HL-60/S4 treated with phorbol 12-myristate 13-acetate at 8.2 ng/mL for 4 days and 3 days (cell line): Measurements from ENCODE around the gene ZNF248.

ENCODE experiments used
- in situ Hi-C: fragments of 300-500 bp; cut with MboI; formaldehyde crosslinking; loops from 2 replicates; pipeline ENCODE4 v1.15.0; 2022; ENCODE audit warnings: low sequenced_read_pairs

ZNF248 gene

DNA sequence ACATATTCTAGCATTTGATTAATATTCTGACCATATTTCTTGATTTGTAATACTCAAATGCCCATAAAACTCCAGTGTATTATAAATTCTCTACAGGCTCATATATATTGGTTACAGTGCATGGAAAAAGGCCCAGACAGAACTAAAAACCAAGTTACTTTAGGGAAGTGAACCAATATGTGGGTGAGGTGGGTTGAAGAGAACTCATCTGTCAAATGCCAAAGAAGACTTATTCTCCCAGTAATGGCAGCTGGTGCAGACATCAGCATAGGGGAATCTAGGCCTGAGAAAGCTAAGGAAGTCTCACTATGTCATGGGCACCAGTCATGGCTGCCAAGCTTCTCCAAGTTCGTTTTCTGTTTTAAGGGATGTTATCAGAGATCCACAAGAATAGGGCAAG lies 30.6 kb downstream of the ZNF248 start:
- in situ Hi-C loops: no loop called here

GRCh38 chr10:37821237-37821636 lies 36.2 kb downstream of the ZNF248 start:
- in situ Hi-C loops: no loop called here

DNA sequence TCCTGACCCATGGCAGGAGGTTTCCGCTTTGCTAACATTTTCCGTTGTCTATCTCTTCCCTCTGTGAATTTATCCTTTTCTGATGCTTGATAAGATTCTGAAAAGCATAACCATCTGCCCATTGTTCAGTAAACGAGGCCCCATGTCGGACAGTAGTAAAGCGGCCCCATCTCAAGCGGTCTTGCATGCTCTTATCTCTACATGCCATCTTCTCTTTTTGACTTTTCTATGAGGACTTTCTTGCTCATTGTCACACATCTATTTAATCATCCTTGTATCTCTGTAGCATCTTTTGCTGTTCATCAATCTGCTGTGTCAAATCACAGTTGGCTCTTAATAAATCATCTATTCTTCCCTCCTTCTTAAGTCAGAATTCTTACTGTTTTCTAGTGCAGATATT lies 37.6 kb downstream of the ZNF248 start:
- in situ Hi-C loops: no loop called here

DNA sequence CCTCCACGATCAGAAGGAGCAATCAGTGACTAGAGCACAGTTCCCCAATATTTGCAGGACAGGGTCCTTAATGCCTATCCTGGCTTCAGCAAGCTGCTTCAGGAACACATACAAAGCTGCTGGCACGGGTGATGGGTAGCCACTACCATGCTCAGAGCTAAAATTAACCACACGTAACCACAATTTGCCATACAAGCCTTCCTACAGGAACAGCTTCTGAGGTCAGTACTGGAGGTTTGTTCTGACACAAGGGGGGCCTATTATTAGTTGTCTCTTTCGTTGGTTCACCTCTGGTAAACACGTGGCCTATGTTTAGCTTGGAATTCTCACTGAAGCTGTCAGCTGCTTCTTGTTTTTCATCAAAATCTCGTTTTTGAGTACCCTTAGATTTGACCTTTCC lies 41.1 kb downstream of the ZNF248 start:
- in situ Hi-C loops: no loop called here

DNA sequence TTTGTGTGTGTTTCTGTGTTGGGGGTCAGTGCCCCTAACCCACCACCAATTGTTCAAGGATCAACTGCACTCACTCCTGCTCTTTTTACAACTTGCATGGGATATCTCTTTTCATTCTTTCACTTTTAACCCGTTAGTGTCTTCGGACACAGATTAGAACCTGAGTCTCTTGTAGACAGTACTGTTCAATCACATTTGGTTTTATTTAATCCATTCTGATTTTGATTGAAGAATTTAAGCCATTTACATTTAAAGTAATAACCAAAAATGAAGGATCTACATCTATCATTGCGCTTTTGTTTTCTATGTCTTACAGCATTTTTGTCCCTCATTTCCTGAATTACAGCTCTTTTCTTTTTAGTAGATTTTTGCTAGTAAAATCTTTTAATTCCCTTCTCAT lies 43.6 kb downstream of the ZNF248 start:
- in situ Hi-C loops: no loop called here

DNA sequence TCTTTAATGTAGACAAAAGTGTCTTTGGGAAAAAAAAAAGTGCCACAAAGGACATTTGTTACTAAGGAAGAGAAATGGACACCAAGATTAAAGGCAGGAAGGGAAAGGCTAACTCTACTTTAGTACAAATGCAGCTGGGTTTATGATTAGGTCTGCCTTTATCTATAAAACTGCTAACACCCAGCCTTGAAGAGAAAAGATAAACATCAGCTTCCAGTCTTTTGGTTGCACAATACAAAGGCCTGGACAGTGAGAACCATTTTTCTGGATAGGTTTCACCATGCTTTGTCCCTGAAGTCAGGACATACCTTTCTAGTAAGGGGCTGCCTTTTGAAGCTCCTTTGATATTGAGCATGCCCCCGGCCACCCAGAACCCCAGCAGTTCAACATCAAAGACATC lies 45.1 kb downstream of the ZNF248 start:
- in situ Hi-C loops: no loop called here

- in situ Hi-C loops: no loop called here
Observed at GRCh38 chr10:37803269-37803668, 54.1 kb downstream of the ZNF248 start.

- in situ Hi-C loops: no loop called here
Observed at GRCh38 chr10:37801557-37801956, 55.9 kb downstream of the ZNF248 start.

DNA sequence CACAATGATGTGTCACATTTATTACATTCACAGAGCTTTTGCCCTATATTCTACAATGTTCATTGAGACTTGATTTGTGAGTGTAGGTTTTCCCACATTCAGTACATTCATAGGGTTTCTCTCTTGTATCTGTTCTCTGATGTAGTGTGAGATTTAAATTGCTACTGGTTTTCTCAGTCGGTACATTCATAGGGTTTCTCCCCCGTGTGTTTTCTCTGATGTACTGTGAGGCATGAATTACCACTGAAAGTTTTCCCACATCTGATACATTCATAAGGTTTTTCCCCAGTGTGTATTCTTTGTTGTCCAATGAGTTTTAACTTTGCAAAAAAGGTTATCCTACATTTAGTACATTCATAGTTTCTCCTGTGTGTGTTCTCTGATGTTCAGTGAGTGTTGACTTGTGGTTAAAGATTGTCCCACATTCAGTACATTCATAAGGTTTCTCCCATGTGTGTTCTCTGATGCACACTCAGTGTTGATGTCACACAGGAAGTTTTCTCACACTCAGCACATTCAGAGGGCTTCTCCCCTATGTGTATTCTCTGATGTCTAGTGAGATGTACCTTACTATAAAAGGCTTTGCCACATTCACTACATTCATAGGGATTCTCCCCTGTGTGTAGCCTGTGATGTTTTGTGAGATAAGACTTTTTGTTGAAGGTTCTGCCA lies 63.0 kb downstream of the ZNF248 start:
- in situ Hi-C loops: no loop called here

- in situ Hi-C loops: no loop called here
Observed at GRCh38 chr10:37789590-37789989, 67.8 kb downstream of the ZNF248 start.

- in situ Hi-C loops: no loop called here
Observed at GRCh38 chr10:37784678-37785077, 72.7 kb downstream of the ZNF248 start.

DNA sequence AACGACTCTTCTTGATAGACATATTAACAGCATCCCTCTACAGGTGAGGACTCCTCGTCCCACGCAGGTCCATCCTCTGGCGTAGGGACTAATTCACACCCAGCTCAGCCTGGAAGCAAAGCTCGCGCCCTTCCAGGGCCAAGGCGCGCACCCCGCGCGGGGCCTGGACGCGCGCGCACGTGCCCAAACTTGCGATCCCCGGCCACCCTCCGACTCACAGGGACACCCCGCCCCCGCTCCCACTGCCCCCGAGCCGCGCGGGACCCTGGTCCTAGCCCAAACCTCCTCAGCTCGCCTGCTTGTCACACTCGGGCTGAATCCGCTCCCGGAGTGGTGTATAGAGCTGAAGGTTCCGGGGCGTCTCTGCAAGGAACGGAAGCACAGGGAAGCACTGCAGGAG lies 76.9 kb downstream of the ZNF248 start:
- in situ Hi-C loops: no loop called here

DNA sequence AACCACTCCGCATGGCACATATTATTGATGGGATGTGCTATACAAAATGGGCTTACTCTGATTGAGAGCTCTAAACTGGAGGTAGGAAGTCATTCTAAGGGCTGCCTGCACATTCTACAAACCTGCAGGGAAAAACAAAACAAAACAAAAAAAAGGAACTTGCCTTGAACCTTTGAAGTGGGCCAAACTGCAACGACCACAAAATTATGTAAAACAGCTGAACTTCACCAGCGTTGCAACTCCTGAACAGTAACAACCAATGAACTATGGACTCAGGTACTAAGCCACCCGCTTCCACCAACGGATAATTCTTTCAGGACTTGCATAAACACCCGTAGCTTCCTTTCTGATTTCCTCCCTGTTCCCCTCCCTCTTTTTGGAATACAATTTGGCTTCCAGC lies 80.4 kb downstream of the ZNF248 start:
- in situ Hi-C loops: no loop called here

DNA sequence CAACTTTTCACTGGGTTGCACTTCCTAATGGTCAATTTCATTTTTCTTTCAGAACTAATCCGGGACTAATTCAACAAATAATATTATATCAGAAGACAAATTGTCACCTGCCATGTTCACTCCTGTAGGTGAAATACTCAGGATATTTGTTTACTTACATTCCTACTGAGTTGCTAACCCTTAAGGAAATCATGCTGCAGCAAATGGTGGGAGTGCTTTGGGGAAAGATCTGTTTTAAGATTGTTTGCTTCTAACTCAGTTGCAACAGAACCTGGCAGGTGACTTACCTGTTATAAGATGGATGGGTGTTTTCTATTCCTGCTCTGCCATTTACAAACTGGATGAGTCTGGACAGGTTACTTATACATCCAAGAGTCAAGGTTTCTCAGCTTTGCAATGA lies 81.8 kb downstream of the ZNF248 start:
- in situ Hi-C loops: no loop called here

DNA sequence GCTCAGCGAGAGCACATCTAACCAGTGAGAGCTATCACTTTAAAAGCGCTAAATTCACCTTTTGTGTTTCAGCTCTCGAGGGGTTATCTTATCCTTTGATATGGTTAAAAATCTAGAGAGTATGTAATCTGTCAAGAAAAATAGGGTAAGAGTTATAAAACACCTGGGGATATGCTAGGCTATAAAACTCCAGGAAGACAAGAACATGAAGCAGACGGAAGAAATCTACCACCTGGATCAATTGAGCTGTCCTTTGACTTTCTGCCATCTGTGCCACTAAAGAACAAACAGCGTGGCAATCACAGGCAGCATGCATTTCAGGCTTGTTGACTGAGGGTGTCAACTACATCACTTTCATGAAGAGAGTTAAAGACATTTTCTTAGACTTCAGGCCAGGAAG lies 83.1 kb downstream of the ZNF248 start:
- in situ Hi-C loops: no loop called here

- in situ Hi-C loops: no loop called here
Observed at GRCh38 chr10:37765216-37765615, 92.2 kb downstream of the ZNF248 start.

GRCh38 chr10:37763132-37763531 lies 94.3 kb downstream of the ZNF248 start:
- in situ Hi-C loops: no loop called here

- in situ Hi-C loops: no loop called here
Observed at GRCh38 chr10:37762287-37762686, 95.1 kb downstream of the ZNF248 start.

- in situ Hi-C loops: no loop called here
Observed at GRCh38 chr10:37760817-37761216, 96.6 kb downstream of the ZNF248 start.

DNA sequence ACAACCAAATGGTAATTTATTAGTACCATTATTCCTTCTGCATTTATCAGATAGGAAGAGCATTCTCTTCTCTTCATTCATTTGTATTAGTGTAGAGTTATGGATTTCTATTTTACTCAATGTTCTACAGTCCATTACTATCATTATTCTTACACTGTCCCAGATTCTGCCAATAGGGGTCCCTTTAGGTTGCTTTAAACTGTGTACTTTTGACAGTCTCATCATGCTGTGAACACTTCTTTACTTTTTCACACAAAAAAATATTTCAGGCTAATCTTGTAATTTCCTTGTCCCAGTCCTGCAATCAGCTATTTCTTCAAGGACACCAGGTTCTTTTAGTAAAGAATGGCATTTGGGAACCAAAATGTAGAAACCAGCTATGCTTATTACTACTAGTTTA lies 99.3 kb downstream of the ZNF248 start:
- in situ Hi-C loops: no loop called here

DNA sequence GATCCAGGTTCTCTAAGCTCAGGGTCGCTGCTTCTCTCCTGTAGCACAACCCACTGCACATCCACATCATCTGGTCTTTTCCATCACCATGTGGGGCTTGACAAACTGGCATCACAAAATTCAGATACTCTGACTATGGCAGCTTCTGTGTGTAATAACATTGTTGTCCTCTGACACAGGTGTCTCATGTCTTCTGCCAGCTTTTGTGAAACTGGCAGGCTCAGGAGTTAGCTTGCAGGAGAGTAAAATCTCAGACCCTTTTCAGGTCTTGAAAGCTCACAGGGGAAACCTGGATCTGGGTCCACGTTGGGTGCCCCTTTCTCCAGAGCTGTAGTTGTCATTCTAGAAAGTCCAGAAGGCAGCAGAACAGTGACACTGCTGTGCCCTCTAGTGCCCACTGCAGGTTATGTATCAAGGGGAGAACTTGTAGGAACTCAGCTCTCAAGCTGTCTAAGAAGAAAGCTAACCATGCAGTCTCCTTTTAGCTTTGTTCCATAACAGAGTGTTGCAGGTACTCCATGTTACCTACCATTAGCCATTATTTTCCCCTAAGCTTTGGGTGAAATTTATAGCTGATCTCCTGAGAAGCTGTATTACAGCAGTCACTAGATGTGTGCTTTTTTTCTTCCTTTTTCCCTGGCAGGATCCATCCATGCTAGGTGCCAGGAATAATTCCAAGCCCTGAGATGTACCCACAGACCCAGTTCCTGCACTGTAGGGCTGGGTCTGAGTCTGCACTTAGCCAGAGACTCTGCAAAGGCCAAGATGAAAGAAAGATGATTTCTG lies 102.7 kb downstream of the ZNF248 start:
- in situ Hi-C loops: no loop called here

- in situ Hi-C loops: no loop called here
Observed at GRCh38 chr10:37752334-37752875, 105.0 kb downstream of the ZNF248 start.
